Measurements from ENCODE around the gene FAP.

The FAP gene

DNA sequence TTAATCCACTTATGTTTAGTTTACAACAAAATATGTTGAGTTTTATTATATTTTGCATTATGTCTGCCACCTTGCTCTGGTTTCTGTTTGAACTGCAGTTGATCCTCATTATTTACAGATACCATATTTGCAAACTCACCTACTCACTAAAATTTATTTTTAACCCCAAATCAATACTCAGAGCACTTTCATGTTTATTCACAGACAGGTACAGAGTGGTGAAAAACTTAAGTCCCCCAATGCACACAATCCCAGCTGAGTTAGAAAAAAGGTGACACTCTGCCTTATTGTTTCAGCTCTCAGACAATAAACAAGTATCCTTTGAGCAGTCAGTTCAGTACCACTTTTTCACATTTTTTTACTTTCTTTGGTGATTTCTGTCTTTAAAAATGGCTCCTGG lies 104.9 kb downstream of the FAP start:
- DNase-seq (ENCODE audit: low read depth in 3 of 3, low spot score in 1 of 3) = no peak

DNA sequence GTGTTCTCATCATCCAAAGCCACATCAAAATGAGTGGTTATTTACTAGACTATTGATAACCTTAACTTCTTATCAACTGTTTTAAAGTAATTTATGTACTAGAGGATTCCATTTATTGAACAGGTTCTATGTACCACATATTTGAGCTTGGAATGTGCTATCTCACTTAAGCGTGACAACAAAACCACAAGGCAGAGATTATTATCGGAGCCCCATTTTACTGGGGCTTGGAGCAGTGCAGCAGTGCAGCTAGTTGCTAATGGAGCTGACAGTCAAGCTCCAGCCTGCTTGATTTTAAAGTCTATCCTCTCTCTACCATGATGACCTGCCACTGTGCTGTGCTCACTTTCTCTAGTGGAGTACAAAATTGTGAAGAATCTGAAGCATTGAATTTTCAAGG lies 115.8 kb downstream of the FAP start:
- DNase-seq (ENCODE audit: low read depth in 3 of 3, low spot score in 1 of 3) = no peak

DNA sequence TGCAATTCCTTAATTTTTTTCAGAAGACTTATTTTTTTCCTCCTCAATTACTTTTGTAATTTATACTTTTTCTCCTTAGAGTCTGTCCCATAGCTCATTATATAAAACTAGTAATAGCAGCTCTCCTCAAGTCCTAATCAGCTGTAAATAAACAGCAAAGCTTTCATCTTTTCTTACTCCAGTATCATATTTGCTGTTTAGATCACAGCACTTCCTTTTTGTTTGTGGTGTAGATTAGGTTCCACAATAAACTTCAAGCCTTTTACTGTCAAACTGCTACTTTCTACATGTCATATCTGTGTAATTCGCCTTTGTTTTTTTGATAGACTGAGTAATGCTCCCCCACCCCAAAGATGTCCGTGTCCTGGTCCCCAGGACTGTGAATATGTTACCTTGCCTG lies 116.7 kb downstream of the FAP start:
- no peak for DNase-seq (ENCODE audit: low read depth in 3 of 3, low spot score in 1 of 3)

DNA sequence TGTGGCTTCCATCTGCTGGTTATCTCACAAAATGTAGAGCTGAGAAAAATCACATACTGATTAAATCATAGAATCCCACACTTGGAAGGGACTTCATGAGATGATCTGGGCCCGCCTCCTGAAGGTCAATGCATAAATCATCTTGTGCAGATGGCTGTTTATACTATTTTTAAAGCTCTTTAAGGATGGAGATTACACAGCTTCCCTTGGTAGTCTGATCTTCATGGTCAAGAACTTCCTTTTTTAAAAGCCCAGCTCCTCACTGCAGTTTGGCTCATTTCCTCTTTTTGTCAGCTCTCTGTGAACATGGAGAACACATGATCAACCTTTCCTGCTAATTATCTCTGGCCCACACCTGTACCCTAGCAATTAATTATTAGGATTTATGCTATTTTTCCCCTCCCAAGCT lies 117.1 kb downstream of the FAP start:
- DNase-seq (ENCODE audit: low read depth in 3 of 3, low spot score in 1 of 3) = no peak

DNA sequence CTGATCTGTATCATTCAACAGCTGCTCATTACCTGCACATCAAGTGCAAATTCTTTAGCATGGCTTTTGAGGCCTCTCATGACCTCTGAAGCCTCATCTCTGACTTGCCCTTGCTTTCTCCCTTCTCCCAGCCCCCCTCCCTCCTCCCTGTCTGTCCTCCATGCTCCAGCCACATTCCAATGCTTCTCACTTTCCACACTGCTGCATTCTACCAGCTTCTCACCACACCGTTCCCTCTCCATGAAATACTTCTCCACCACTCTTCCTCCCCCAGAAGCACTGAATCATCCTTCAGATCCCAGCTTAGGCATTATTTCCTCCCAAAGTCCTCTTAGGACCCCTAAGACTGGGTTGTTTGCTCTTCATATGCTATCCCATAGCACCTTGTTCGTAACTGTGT lies 118.1 kb downstream of the FAP start:
- no peak for DNase-seq (ENCODE audit: low read depth in 3 of 3, low spot score in 1 of 3)

DNA sequence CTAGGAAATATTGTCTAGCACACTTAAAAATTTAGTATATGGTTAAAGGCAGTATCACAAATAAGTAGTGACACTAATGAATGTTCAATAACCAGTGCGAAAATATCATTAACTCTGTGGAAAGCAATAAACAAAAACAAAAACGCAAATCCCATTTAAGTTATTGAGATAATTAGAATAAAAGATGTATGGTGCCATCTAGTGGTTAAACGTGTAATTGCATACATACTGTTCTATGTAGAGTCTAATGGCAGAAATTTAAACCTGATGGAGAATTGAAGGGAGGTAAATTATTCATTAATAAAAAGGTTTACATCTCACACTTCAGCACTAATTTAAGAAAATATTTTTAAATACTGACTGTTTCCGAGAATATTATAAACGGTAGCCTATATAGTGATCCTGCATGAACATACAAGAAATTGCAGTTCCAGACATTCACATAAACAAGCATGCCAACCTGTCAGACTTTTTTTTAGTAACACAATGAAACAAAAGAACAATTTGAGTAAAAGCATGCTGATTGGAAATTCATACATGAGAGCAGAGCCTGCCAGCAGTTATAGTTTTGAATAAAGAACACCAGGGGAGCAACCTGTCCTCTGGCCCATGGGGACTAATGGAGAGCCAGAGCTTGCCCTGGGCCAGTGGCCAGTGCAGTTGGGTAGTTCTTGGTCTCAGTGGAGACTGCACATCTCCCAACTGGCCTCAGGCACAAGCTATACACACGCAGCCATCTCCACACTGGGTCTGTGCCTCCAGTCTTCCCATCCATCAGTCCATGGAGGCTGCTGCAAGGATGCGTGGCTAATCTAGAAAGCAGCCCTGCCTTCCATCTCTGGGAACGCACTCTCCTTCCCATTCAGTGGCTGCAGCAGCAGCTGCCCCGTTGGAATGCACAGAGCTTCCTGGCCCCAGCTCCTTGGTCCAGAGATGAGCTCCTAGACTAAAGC lies 119.2 kb downstream of the FAP start:
- DNase-seq (ENCODE audit: low read depth in 3 of 3, low spot score in 1 of 3) = no peak

Measured in stimulated activated CD4-positive, alpha-beta T cell treated with anti-CD3 and anti-CD28 coated beads, TNF-alpha, amount 100 ng/mL, for 1 hour (primary cell).